SK-N-SH treated with all-trans-retinoic acid at 6 μM for 48 hours (cell line): ENCODE data around the gene LONP2.

Experiments
- ATAC-seq: fragments of 200-7000 bp; cut with Tn5 transposase; 3 replicates; pipeline ENCODE4 v1.9.1; 2020; ENCODE audit warnings: mild to moderate bottlenecking, moderate library complexity
- ARNTL ChIP-seq: fragments of 450-650 bp; formaldehyde crosslinking; IDR thresholded peaks from 2 replicates; pipeline ENCODE4 v1.5.0; 2020; ENCODE audit warnings: low read depth, mild to moderate bottlenecking, moderate library complexity, borderline replicate concordance
- BACH2 ChIP-seq: fragments of 250-450 bp; sonication (Bioruptor Pico); IDR thresholded peaks from 2 replicates; pipeline ENCODE4 v1.9.0; 2021; ENCODE audit warnings: mild to moderate bottlenecking, borderline replicate concordance
- CREB5 ChIP-seq: fragments of 250-450 bp; sonication (Bioruptor Pico); IDR thresholded peaks from 2 replicates; pipeline ENCODE4 v1.5.1; 2020; ENCODE audit warnings: low read depth, mild to moderate bottlenecking, moderate library complexity
- CSDC2 ChIP-seq: fragments of 250-450 bp; sonication (Bioruptor Pico); IDR thresholded peaks from 2 replicates; pipeline ENCODE4 v1.5.0; 2020; ENCODE audit warnings: mild to moderate bottlenecking, moderate library complexity
- CSRNP3 ChIP-seq: fragments of 250-450 bp; sonication (Bioruptor Pico); IDR thresholded peaks from 2 replicates; pipeline ENCODE4 v1.5.1; 2021; ENCODE audit warnings: mild to moderate bottlenecking, moderate library complexity
- ESRRG ChIP-seq: fragments of 250-450 bp; sonication (Bioruptor Pico); IDR thresholded peaks from 2 replicates; pipeline ENCODE4 v1.6.1; 2021; ENCODE audit warnings: mild to moderate bottlenecking
- GLIS3 ChIP-seq: fragments of 250-450 bp; sonication (Bioruptor Pico); IDR thresholded peaks from 2 replicates; pipeline ENCODE4 v1.5.0; 2020; ENCODE audit warnings: mild to moderate bottlenecking, moderate library complexity
- ISL1 ChIP-seq: fragments of 250-450 bp; sonication (Bioruptor Pico); IDR thresholded peaks from 2 replicates; pipeline ENCODE4 v2.1.2; 2022; ENCODE audit warnings: mild to moderate bottlenecking, moderate library complexity
- OSR1 ChIP-seq: fragments of 250-450 bp; sonication (Bioruptor Pico); IDR thresholded peaks from 2 replicates; pipeline ENCODE4 v1.8.0; 2022; ENCODE audit warnings: moderate library complexity, mild to moderate bottlenecking, inconsistent platforms
- PPARA ChIP-seq: fragments of 250-450 bp; sonication (Bioruptor Pico); IDR thresholded peaks from 2 replicates; pipeline ENCODE4 v1.5.0; 2020; ENCODE audit warnings: mild to moderate bottlenecking, borderline replicate concordance
- RARB ChIP-seq: fragments of 250-450 bp; sonication (Bioruptor Pico); IDR thresholded peaks from 2 replicates; pipeline ENCODE4 v1.8.0; 2021; ENCODE audit warnings: mild to moderate bottlenecking, moderate library complexity
- SNAI2 ChIP-seq: fragments of 250-450 bp; sonication (Bioruptor Pico); IDR thresholded peaks from 2 replicates; pipeline ENCODE4 v1.5.0; 2020; ENCODE audit warnings: mild to moderate bottlenecking, moderate library complexity
- TCF4 ChIP-seq: fragments of 250-450 bp; sonication (Bioruptor Pico); IDR thresholded peaks from 2 replicates; pipeline ENCODE4 v1.8.0; 2021; ENCODE audit warnings: mild to moderate bottlenecking, moderate library complexity, borderline replicate concordance
- ZC3H10 ChIP-seq: fragments of 250-450 bp; sonication (Bioruptor Pico); IDR thresholded peaks from 2 replicates; pipeline ENCODE4 v1.5.1; 2021; ENCODE audit warnings: mild to moderate bottlenecking, moderate library complexity
- ZFP3 ChIP-seq: fragments of 250-450 bp; sonication (Bioruptor Pico); IDR thresholded peaks from 2 replicates; pipeline ENCODE4 v1.5.0; 2020; ENCODE audit warnings: mild to moderate bottlenecking, moderate library complexity
- ZNF70 ChIP-seq: fragments of 450-650 bp; formaldehyde crosslinking; IDR thresholded peaks from 2 replicates; pipeline ENCODE4 v1.5.0; 2020; ENCODE audit warnings: mild to moderate bottlenecking, moderate library complexity
- ZNF8 ChIP-seq: fragments of 450-650 bp; formaldehyde crosslinking; IDR thresholded peaks from 2 replicates; pipeline ENCODE4 v1.5.0; 2020; ENCODE audit warnings: mild to moderate bottlenecking, moderate library complexity
- TF ChIP-seq, protein P1 (sequence below): fragments of 250-450 bp; sonication (Bioruptor Pico); IDR thresholded peaks from 2 replicates; pipeline ENCODE4 v1.8.0; 2021; ENCODE audit warnings: low read depth, mild to moderate bottlenecking, moderate library complexity, borderline replicate concordance

Gene LONP2

GRCh38 chr16:48271728-48272127 is 27.6 kb downstream of the LONP2 start (continued):
- TF ChIP-seq, protein P1, sequence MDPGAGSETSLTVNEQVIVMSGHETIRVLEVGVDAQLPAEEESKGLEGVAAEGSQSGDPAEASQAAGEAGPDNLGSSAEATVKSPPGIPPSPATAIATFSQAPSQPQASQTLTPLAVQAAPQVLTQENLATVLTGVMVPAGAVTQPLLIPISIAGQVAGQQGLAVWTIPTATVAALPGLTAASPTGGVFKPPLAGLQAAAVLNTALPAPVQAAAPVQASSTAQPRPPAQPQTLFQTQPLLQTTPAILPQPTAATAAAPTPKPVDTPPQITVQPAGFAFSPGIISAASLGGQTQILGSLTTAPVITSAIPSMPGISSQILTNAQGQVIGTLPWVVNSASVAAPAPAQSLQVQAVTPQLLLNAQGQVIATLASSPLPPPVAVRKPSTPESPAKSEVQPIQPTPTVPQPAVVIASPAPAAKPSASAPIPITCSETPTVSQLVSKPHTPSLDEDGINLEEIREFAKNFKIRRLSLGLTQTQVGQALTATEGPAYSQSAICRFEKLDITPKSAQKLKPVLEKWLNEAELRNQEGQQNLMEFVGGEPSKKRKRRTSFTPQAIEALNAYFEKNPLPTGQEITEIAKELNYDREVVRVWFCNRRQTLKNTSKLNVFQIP (CRISPR knock-in tag): no peak
- no peak for TF ChIP-seq CSRNP3 (CRISPR knock-in tag)
- TF ChIP-seq PPARA (CRISPR knock-in tag): no peak
- no peak for TF ChIP-seq ZNF8 (CRISPR knock-in tag)
- no peak for TF ChIP-seq CREB5 (CRISPR knock-in tag)
- TF ChIP-seq RARB (CRISPR knock-in tag): no peak
- TF ChIP-seq BACH2 (CRISPR knock-in tag): no peak
- TF ChIP-seq TCF4: no peak
- TF ChIP-seq ISL1: no peak

DNA sequence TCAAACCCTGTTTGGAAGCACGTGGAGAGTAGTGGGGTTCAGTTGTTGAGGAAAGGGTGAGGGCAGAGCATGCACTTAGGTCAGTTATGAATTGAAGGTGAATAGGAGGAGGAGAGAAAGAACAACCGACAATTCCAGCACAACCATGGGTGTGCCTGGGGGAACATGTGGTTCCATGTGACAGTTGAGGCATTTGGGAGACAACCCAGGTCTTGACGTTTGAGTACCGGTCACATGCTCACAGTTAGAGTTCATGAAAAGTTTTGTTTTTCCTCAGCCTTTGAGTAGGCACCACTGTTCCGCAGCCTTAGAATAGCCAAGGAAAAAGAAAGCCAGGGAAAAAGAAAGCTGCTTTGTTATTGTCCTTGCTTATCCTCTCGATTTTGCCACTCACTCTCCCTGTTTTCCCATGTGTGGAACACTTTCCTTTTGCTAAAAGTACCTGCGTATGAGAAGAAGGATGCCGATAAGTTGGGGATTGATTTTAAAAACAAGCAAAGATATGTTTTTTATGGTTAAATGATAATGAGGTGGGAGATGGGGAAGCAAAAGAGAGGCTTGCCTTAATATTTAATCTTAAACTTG is 28.8 kb downstream of the LONP2 start:
- no peak for ATAC-seq

GRCh38 chr16:48274476-48274875 is 30.4 kb downstream of the LONP2 start:
- no peak for TF ChIP-seq ZFP3 (CRISPR knock-in tag)
- ATAC-seq: no peak

More for the DNA sequence above, 28.8 kb downstream of the LONP2 start:
- TF ChIP-seq BACH2 (CRISPR knock-in tag): no peak

DNA sequence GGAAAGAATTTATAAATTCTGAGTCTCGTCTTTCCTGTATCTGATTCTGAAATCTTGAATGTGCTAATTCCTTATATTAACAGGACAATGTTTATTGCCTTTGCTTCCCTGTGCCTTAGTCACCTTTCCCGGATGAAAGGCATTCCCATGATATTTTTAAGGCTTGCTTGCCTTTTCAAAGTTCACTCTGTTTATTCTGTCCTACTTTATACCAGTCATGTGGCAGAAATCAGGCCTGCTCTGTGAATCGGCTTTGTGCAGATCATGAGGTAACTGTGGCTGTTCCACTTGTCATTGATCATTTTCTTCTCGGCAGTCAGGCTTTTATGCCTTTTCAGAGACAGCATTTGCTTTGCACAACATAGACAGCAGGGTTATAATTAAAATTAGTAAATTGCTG is 32.0 kb downstream of the LONP2 start:
- TF ChIP-seq CREB5 (CRISPR knock-in tag) (no peak), ZC3H10 (CRISPR knock-in tag) (no peak)
- TF ChIP-seq, all 23 proteins: peak for 0
- ATAC-seq: no peak

- TF ChIP-seq ZNF8 (CRISPR knock-in tag) (no peak), SNAI2 (CRISPR knock-in tag) (no peak), ZFP3 (CRISPR knock-in tag) (no peak), ZC3H10 (CRISPR knock-in tag) (no peak), CREB5 (CRISPR knock-in tag) (no peak), ARNTL (CRISPR knock-in tag) (no peak), GLIS3 (no peak), CSDC2 (CRISPR knock-in tag) (no peak), ESRRG (CRISPR knock-in tag) (no peak), OSR1 (CRISPR knock-in tag) (no peak), BACH2 (CRISPR knock-in tag) (no peak), ISL1 (no peak), RARB (CRISPR knock-in tag) (no peak), CSRNP3 (CRISPR knock-in tag) (no peak), ZNF70 (CRISPR knock-in tag) (no peak)
- ATAC-seq: no peak
These were observed 33.1 kb downstream of the LONP2 start for GRCh38 chr16:48277158-48277557.
